Activated naive CD8-positive, alpha-beta T cell treated with anti-CD3 and anti-CD28 coated beads for 36 hours (primary cell): ENCODE data around the gene HAPLN1. TPM values are rescaled to one million over a fixed set of nuclear protein-coding genes. Genes with fewer than 3 reads are reported as not detected.

Experiments
- DNase-seq: peaks from one replicate; pipeline ENCODE4 v3.0.0; 2021
- H3K27ac Mint-ChIP-seq: one replicate; pipeline ENCODE4 v1.8.0; 2022; ENCODE audit warnings: mild to moderate bottlenecking, moderate library complexity, mixed read lengths
- H3K27me3 Mint-ChIP-seq: one replicate; pipeline ENCODE4 v1.8.0; 2022; ENCODE audit warnings: mild to moderate bottlenecking, mixed read lengths
- H3K36me3 Mint-ChIP-seq: one replicate; pipeline ENCODE4 v1.8.0; 2021; ENCODE audit warnings: mild to moderate bottlenecking, mixed read lengths
- H3K4me1 Mint-ChIP-seq: one replicate; pipeline ENCODE4 v1.8.0; 2021; ENCODE audit warnings: mixed read lengths
- H3K4me3 Mint-ChIP-seq: one replicate; pipeline ENCODE4 v1.8.0; 2022; ENCODE audit warnings: mild to moderate bottlenecking, moderate library complexity, mixed read lengths
- H3K9me3 Mint-ChIP-seq: one replicate; pipeline ENCODE4 v1.8.0; 2022; ENCODE audit warnings: mixed read lengths
- total RNA-seq, 2 experiments: library from RNA; stranded (reverse); gene quantifications; one replicate each; pipeline ENCODE4 v1.2.3, GENCODE V29; 2021

The HAPLN1 gene
- total RNA-seq, 2 experiments from 2014 or later: not detected

DNA sequence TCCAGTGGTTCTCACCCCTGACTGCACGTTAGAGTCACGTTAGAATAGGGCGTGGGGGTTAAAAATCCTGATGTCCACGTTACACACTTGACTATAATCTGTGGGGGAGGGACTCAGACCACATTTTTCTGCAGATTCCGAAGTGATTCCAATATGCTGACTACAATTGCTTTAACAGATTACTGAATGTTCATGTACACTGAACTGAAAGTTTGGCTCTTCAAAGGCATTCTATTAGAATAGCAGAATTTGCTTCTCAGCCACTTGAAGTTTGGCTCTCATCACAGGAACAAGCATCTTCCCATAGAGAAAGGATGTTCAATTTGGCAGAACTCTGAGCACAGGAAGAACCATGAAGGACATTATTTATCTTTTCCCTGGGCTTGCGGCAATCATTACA, 84.5 kb downstream of the HAPLN1 start:
- Mint-ChIP-seq H3K27ac (no peak overlapping the region), H3K4me3 (no peak overlapping the region)
- DNase-seq: no peak

GRCh38 chr5:83633285-83633684, 87.4 kb downstream of the HAPLN1 start:
- Mint-ChIP-seq H3K27ac (no peak overlapping the region), H3K4me3 (no peak overlapping the region), H3K9me3 (no peaks in the 10 kb centered on the region), H3K27me3 (no peaks in the 10 kb centered on the region), H3K4me1 (no peaks in the 10 kb centered on the region), H3K36me3 (no peaks in the 10 kb centered on the region)
- DNase-seq: no peak

More for the DNA sequence above, 84.5 kb downstream of the HAPLN1 start:
- Mint-ChIP-seq H3K4me1 (no peaks in the 10 kb centered on the region), H3K27me3 (no peaks in the 10 kb centered on the region), H3K9me3 (no peaks in the 10 kb centered on the region), H3K36me3 (no peaks in the 10 kb centered on the region)

GRCh38 chr5:83632874-83633273, 87.8 kb downstream of the HAPLN1 start:
- Mint-ChIP-seq H3K4me3 (no peak overlapping the region), H3K9me3 (no peaks in the 10 kb centered on the region), H3K27ac (no peak overlapping the region), H3K36me3 (no peaks in the 10 kb centered on the region), H3K27me3 (no peaks in the 10 kb centered on the region), H3K4me1 (no peaks in the 10 kb centered on the region)
- no peak for DNase-seq

- no peaks in the 10 kb centered on the region for H3K4me1 Mint-ChIP-seq
- H3K9me3 Mint-ChIP-seq: no peaks in the 10 kb centered on the region
- H3K36me3 Mint-ChIP-seq: no peaks in the 10 kb centered on the region
- H3K27ac Mint-ChIP-seq: no peak overlapping the region
- no peaks in the 10 kb centered on the region for H3K27me3 Mint-ChIP-seq
- DNase-seq: no peak
- no peak overlapping the region for H3K4me3 Mint-ChIP-seq
These were observed 92.3 kb downstream of the HAPLN1 start for GRCh38 chr5:83628360-83628759.

DNA sequence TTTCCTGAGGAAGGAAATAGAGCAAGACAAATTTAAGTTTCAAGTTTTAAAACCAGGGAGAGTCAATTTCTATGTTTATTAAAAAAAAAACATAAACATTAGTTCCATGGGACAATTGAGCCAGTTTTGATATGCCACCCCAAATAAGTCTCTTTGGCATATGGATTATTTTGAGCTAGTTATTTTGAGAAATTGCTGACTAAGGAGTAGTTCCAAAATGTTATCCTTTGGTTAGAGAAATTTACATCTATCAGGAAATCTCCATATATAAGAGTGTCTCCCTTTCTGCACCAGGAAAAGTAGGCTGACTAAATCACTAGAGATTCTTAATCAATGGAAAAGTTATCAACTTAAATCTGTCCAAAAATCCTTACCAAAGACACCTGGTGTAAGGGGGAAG, 105.8 kb downstream of the HAPLN1 start:
- H3K9me3 Mint-ChIP-seq: peaks cover 8% of the 10 kb centered on the region
- DNase-seq: no peak
- no peaks in the 10 kb centered on the region for H3K36me3 Mint-ChIP-seq
- H3K4me1 Mint-ChIP-seq: no peaks in the 10 kb centered on the region
- peaks cover 4% of the 10 kb centered on the region for H3K27me3 Mint-ChIP-seq
- no peak overlapping the region for H3K4me3 Mint-ChIP-seq
- H3K27ac Mint-ChIP-seq: no peak overlapping the region

DNA sequence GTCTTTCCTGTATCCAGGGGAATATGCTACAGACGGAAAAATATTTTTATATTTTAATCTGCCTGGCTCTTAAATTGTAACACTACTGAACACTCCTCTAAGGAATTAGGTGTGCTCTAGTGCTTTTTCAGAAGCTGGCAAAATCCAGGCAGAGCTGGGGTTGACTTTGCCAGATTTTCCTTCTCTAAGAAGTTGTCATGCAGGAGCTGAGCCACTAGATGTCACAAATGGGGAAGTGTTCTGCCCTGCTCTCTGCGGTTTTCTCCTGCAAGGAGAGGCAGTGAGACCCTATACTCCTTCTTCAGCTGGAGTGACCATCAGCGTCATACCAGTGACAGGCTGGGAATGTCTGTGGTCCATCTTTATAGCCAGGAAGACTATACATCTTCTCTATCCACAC, 112.5 kb downstream of the HAPLN1 start:
- Mint-ChIP-seq H3K27ac (no peak overlapping the region), H3K27me3 (peaks cover 3% of the 10 kb centered on the region), H3K4me1 (no peaks in the 10 kb centered on the region), H3K4me3 (no peak overlapping the region), H3K9me3 (no peaks in the 10 kb centered on the region), H3K36me3 (no peaks in the 10 kb centered on the region)
- no peak for DNase-seq

GRCh38 chr5:83595217-83595616, 125.4 kb downstream of the HAPLN1 start:
- Mint-ChIP-seq H3K36me3 (no peaks in the 10 kb centered on the region), H3K9me3 (no peaks in the 10 kb centered on the region), H3K4me3 (no peak overlapping the region)

DNA sequence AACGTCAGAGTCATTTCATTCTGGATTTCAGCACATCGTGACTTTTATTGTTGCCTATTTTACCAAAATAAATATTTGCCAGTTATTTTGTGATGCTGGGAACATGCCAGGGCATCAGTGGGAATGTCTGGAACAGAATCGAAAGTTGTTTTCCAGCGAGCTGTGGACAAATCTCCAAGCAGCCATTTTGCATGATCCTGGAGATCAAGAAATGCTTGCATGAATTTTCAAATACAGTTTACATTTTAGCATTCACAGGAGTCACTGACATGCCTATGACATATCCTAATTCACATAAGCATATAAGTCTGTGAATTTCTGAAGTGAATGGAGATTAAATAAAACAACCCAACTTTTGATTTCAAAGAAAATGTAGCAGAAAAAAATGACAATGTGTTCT, 129.7 kb downstream of the HAPLN1 start:
- peaks cover 10% of the 10 kb centered on the region for H3K27me3 Mint-ChIP-seq
- no peaks in the 10 kb centered on the region for H3K4me1 Mint-ChIP-seq
- no peak overlapping the region for H3K27ac Mint-ChIP-seq
- H3K4me3 Mint-ChIP-seq: no peak overlapping the region
- H3K36me3 Mint-ChIP-seq: no peaks in the 10 kb centered on the region
- no peaks in the 10 kb centered on the region for H3K9me3 Mint-ChIP-seq
- DNase-seq: no peak

More at GRCh38 chr5:83595217-83595616, 125.4 kb downstream of the HAPLN1 start:
- no peaks in the 10 kb centered on the region for H3K4me1 Mint-ChIP-seq
- H3K27me3 Mint-ChIP-seq: no peaks in the 10 kb centered on the region
- no peak for DNase-seq
- no peak overlapping the region for H3K27ac Mint-ChIP-seq

- H3K4me3 Mint-ChIP-seq: no peak overlapping the region
- H3K27ac Mint-ChIP-seq: no peak overlapping the region
- H3K4me1 Mint-ChIP-seq: no peaks in the 10 kb centered on the region
- no peaks in the 10 kb centered on the region for H3K36me3 Mint-ChIP-seq
- DNase-seq: no peak
- H3K9me3 Mint-ChIP-seq: no peaks in the 10 kb centered on the region
- peaks cover 10% of the 10 kb centered on the region for H3K27me3 Mint-ChIP-seq
These were observed 130.9 kb downstream of the HAPLN1 start for GRCh38 chr5:83589786-83590185.

Other genes with a start within 250 kb of the HAPLN1 start
- not detected for gene VCAN, start 249.1 kb downstream of the HAPLN1 start, total RNA-seq